HG03521 (cell line): ENCODE data around the gene FBXO17.

Source experiments
- ATAC-seq: cut with Tn5 transposase; IDR thresholded peaks from one replicate; pipeline ENCODE4 v1.9.1; 2021; ENCODE audit warnings: mild to moderate bottlenecking, moderate library complexity; ENCODE audit not compliant: unreplicated experiment

Gene FBXO17

DNA sequence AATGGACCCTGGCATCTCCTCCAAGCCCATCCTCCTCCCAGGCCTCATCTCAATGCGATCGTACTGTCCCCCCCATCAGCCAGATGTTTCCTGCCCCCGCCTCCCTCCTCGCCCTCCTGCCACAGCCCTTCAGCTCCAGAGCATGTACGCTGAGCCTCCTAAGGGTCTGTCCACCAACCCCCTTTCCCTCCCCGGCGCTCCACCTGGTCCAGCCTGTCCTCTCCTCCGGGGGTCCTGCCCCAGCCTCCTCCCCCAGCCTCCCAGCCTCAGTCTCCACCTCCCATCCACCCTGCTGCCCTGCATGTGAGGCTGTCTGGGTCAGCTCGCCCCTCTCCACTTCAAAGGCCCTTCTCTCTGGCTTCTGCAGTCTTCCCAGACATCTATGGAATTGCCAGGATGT lies 80.6 kb downstream of the FBXO17 start:
- no peak for ATAC-seq

DNA sequence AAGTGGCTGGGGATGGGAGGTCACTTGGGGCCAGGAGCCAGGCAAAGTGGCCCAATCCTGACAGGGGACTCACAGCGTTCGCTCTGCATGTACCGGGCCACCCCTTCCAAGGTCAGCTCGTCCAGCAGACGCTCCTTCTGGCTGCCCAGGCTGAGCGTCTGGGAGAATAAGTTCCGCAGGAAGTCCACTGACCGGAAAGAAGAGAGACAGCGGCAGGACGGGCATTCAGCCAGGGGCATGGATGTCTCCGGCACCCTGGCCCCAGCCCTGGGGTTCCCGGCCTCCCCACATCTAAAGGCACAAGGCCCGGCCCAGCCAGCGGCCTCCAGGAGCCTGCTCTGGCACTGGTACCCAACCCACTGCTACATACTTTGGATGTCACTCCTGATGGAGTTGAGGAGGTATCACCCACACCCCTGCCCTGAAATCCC lies 82.2 kb downstream of the FBXO17 start:
- ATAC-seq: no peak

DNA sequence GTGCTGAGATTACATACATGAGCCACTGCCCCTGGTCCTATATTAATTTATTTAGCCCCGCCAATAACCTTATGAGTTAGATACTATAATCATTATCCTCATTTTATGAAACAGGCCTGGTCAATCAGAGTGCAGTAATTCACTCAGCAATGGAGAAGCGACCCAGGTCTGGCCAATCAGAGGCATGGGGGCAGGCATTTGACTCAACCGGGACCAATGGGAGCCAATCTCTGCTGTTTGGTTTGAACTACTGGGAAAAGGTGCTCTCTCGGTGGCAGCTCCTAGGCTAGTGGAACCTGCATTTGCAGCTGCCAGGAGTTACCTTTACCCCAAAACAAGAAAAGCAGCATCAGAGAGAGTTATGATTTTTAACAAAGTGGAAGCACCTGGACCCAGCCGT lies 82.7 kb downstream of the FBXO17 start:
- ATAC-seq: no peak

DNA sequence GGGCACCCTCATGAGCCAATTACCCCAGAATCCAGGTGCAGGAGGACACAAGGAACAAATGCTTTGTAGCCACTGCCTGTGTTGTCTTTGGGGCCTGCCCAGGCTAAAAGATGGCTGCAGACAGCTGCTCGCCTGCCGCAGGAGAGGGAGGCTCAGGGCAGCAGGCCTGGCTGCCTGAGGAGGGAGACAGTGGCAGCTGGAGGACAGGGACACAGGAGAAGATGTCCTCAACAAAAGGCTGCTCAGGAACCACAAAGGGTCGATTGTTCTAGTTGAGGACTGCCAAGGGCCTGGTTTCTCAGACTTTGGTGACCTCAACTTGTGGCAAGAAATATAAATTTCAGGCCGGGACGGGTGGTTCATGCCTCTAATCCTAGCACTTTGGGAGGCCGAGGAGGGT lies 83.8 kb downstream of the FBXO17 start:
- no peak for ATAC-seq
